BE2C (cell line): ENCODE measurements around the gene NUAK1.

ENCODE experiments used
- DNase-seq: peaks from one replicate; pipeline ENCODE4 v3.0.0-alpha.2; 2020
- H3K27me3 ChIP-seq: fragments of 250-450 bp; sonication (Bioruptor Pico); 2 replicates; pipeline ENCODE4 v1.5.1; 2020; ENCODE audit warnings: mild to moderate bottlenecking
- H3K36me3 ChIP-seq: fragments of 250-450 bp; sonication (Bioruptor Pico); 2 replicates; pipeline ENCODE4 v1.5.1; 2020; ENCODE audit warnings: mild to moderate bottlenecking
- H3K4me1 ChIP-seq: fragments of 250-450 bp; sonication (Bioruptor Pico); 2 replicates; pipeline ENCODE4 v1.5.1; 2020
- H3K4me3 ChIP-seq: 2 replicates; pipeline ENCODE4 v1.5.1; 2011; ENCODE audit warnings: low read depth, low read length
- H3K9me3 ChIP-seq: fragments of 250-450 bp; sonication (Bioruptor Pico); 2 replicates; pipeline ENCODE4 v1.5.1; 2020
- CTCF ChIP-seq: IDR thresholded peaks from 2 replicates; pipeline ENCODE4 v1.5.1; 2012; ENCODE audit warnings: mild to moderate bottlenecking, low read depth, low read length

NUAK1 gene

GRCh38 chr12:106027286-106027685, 111.5 kb downstream of the NUAK1 start:
- Histone ChIP-seq H3K4me1 (no peaks in the 10 kb centered on the region), H3K27me3 (no peaks in the 10 kb centered on the region; the same call in 1 of the 2 replicates), H3K4me3 (no peak overlapping the region), H3K36me3 (no peaks in the 10 kb centered on the region), H3K9me3 (no peaks in the 10 kb centered on the region)
- DNase-seq: no peak
- no peak for TF ChIP-seq CTCF

- no peaks in the 10 kb centered on the region for H3K36me3 ChIP-seq
- H3K9me3 ChIP-seq: no peaks in the 10 kb centered on the region
- no peak for TF ChIP-seq CTCF
- no peak for DNase-seq
- H3K4me1 ChIP-seq: no peaks in the 10 kb centered on the region
- no peak overlapping the region for H3K4me3 ChIP-seq
- H3K27me3 ChIP-seq: no peaks in the 10 kb centered on the region; the same call in 1 of the 2 replicates
Measured at GRCh38 chr12:106025129-106025528, 113.6 kb downstream of the NUAK1 start.

- no peaks in the 10 kb centered on the region for H3K9me3 ChIP-seq
- H3K36me3 ChIP-seq: no peaks in the 10 kb centered on the region
- H3K4me1 ChIP-seq: no peaks in the 10 kb centered on the region
- no peak for TF ChIP-seq CTCF
- H3K4me3 ChIP-seq: no peak overlapping the region
- no peak for DNase-seq
- no peaks in the 10 kb centered on the region for H3K27me3 ChIP-seq
Measured at GRCh38 chr12:106023039-106023438, 115.7 kb downstream of the NUAK1 start.

- Histone ChIP-seq H3K9me3 (no peaks in the 10 kb centered on the region), H3K4me1 (no peaks in the 10 kb centered on the region), H3K27me3 (no peaks in the 10 kb centered on the region), H3K36me3 (no peaks in the 10 kb centered on the region), H3K4me3 (no peak overlapping the region)
- no peak for DNase-seq
- TF ChIP-seq CTCF: no peak
Measured at GRCh38 chr12:106022568-106023012, 116.2 kb downstream of the NUAK1 start.

- DNase-seq: no peak
- no peak for TF ChIP-seq CTCF
- no peaks in the 10 kb centered on the region for H3K27me3 ChIP-seq
Measured at GRCh38 chr12:106021516-106021915, 117.2 kb downstream of the NUAK1 start.

GRCh38 chr12:106020736-106021135, 118.0 kb downstream of the NUAK1 start:
- H3K4me3 ChIP-seq: no peak overlapping the region
- no peak for TF ChIP-seq CTCF
- no peak for DNase-seq
- H3K4me1 ChIP-seq: no peaks in the 10 kb centered on the region
- no peaks in the 10 kb centered on the region for H3K9me3 ChIP-seq
- H3K36me3 ChIP-seq: no peaks in the 10 kb centered on the region
- H3K27me3 ChIP-seq: no peaks in the 10 kb centered on the region

More at GRCh38 chr12:106021516-106021915, 117.2 kb downstream of the NUAK1 start:
- Histone ChIP-seq H3K9me3 (no peaks in the 10 kb centered on the region), H3K4me3 (no peak overlapping the region), H3K36me3 (no peaks in the 10 kb centered on the region), H3K4me1 (no peaks in the 10 kb centered on the region)
